A549 (cell line): ENCODE data around the gene NFIA. TPM values are rescaled to one million over a fixed set of nuclear protein-coding genes. Genes with fewer than 3 reads are reported as not detected.

Experiments used
- ATAC-seq, 2 experiments: fragments of 200-7000 bp in 1 of 2; fragments of >200 bp in 1 of 2; cut with Nextera tagmentation in 1 of 2; cut with Tn5 transposase in 1 of 2; 3 replicates each; pipeline versions ENCODE4 v1.8.0 to v1.9.1; 2018 to 2020; ENCODE audit warnings: mild to moderate bottlenecking in 1 of 2, moderate library complexity in 1 of 2
- CTCF ChIA-PET: fragments of 300-600 bp; sonication (Branson Sonifier 250); formaldehyde crosslinking; extraction: SDS; loops from one replicate; lab custom pipeline; 2021; ENCODE audit warnings: antibody characterized with exemption, inconsistent platforms; lab: Yijun Ruan, JAX
- POLR2A ChIA-PET: fragments of 350-600 bp; formaldehyde crosslinking; extraction: SDS; loops from one replicate; lab custom pipeline; 2021; ENCODE audit warnings: antibody characterized with exemption, inconsistent platforms; lab: Yijun Ruan, JAX
- DNase-seq, 2 experiments: peaks; one replicate each; pipeline versions ENCODE4 v3.0.0 to v3.0.0-alpha.2; 2011 to 2016; ENCODE audit warnings: low read depth in 1 of 2, low spot score in 1 of 2
- FAIRE-seq: peaks from 2 replicates; lab custom pipeline; 2011; peaks lifted over from hg19 to GRCh38; lab: Jason Lieb, UNC
- H3K27ac ChIP-seq, 2 experiments: fragments of >200 bp; sonication (Bioruptor Twin); formaldehyde crosslinking; 3 replicates each; pipeline ENCODE4 v1.5.1; 2016 to 2017
- H3K4me1 ChIP-seq: fragments of >200 bp; sonication (Bioruptor Twin); formaldehyde crosslinking; 3 replicates; pipeline ENCODE4 v1.6.1; 2016
- H3K4me2 ChIP-seq: fragments of >200 bp; sonication (Bioruptor Twin); formaldehyde crosslinking; 3 replicates; pipeline ENCODE4 v1.6.1; 2016
- H3K4me3 ChIP-seq: fragments of >200 bp; sonication (Bioruptor Twin); formaldehyde crosslinking; 3 replicates; pipeline ENCODE4 v1.5.1; 2016
- H3K9me3 ChIP-seq: fragments of >200 bp; sonication (Bioruptor Twin); formaldehyde crosslinking; 3 replicates; pipeline ENCODE4 v1.6.1; 2016
- ATOH8 ChIP-seq: fragments of 250-450 bp; sonication (Bioruptor Pico); IDR thresholded peaks from 2 replicates; pipeline ENCODE4 v1.5.0; 2020; ENCODE audit warnings: low read depth, mild to moderate bottlenecking, moderate library complexity
- BCL3 ChIP-seq: fragments of >200 bp; sonication (Bioruptor Twin); formaldehyde crosslinking; IDR thresholded peaks from 3 replicates; pipeline ENCODE4 v1.6.1; 2016
- BHLHE40 ChIP-seq: IDR thresholded peaks from 2 replicates; pipeline ENCODE4 v1.6.1; 2012; ENCODE audit warnings: low read depth, low read length, inconsistent platforms
- CHD4 ChIP-seq: fragments of 200-600 bp; sonication (generic); IDR thresholded peaks from 2 replicates; pipeline ENCODE4 v1.6.1; 2016; ENCODE audit warnings: antibody characterized with exemption, mild to moderate bottlenecking, borderline replicate concordance
- E2F6 ChIP-seq: IDR thresholded peaks from 2 replicates; pipeline ENCODE4 v1.6.1; 2012; ENCODE audit warnings: low read depth, borderline replicate concordance
- EHMT2 ChIP-seq: fragments of 200-600 bp; sonication (generic); IDR thresholded peaks from 2 replicates; pipeline ENCODE4 v1.6.1; 2016; ENCODE audit warnings: antibody characterized with exemption, low read depth, mild to moderate bottlenecking, moderate library complexity
- FOXS1 ChIP-seq: fragments of 250-450 bp; sonication (Bioruptor Pico); IDR thresholded peaks from 2 replicates; pipeline ENCODE4 v1.5.0; 2020; ENCODE audit warnings: mild to moderate bottlenecking, moderate library complexity
- HES2 ChIP-seq: fragments of >200 bp; sonication (Bioruptor Twin); formaldehyde crosslinking; IDR thresholded peaks from 2 replicates; pipeline ENCODE4 v1.6.1; 2016
- HOXA7 ChIP-seq: fragments of 250-450 bp; sonication (Bioruptor Pico); IDR thresholded peaks from 2 replicates; pipeline ENCODE4 v1.5.0; 2020; ENCODE audit warnings: mild to moderate bottlenecking, moderate library complexity
- HOXB13 ChIP-seq: fragments of 250-450 bp; sonication (Bioruptor Pico); IDR thresholded peaks from 2 replicates; pipeline ENCODE4 v1.5.0; 2020; ENCODE audit warnings: low read depth, mild to moderate bottlenecking, moderate library complexity
- JUN ChIP-seq, 2 experiments: fragments of >200 bp; sonication (Bioruptor Twin); formaldehyde crosslinking; IDR thresholded peaks; 2 replicates in 1 of 2; 3 replicates in 1 of 2; pipeline ENCODE4 v1.6.1; 2016 to 2017
- JUNB ChIP-seq: fragments of >200 bp; sonication (Bioruptor Twin); formaldehyde crosslinking; IDR thresholded peaks from 2 replicates; pipeline ENCODE4 v1.6.1; 2016
- MYC ChIP-seq: IDR thresholded peaks from 2 replicates; pipeline ENCODE4 v1.6.1; 2012; ENCODE audit warnings: mild to moderate bottlenecking, inconsistent platforms, low read length, improper control_type of control experiment, borderline replicate concordance
- NPAS2 ChIP-seq: fragments of 250-450 bp; sonication (Bioruptor Pico); IDR thresholded peaks from 2 replicates; pipeline ENCODE4 v1.8.0; 2022; ENCODE audit warnings: mild to moderate bottlenecking, moderate library complexity, borderline replicate concordance
- REST ChIP-seq: fragments of 200-600 bp; sonication (generic); IDR thresholded peaks from 2 replicates; pipeline ENCODE4 v1.6.1; 2016; ENCODE audit warnings: antibody characterized with exemption, mild to moderate bottlenecking, moderate library complexity
- RFX5 ChIP-seq: fragments of 450-650 bp; IDR thresholded peaks from 2 replicates; pipeline ENCODE4 v1.7.1; 2014; ENCODE audit warnings: antibody characterized with exemption, mild to moderate bottlenecking, moderate library complexity
- SMC3 ChIP-seq: fragments of >200 bp; sonication (Bioruptor Twin); formaldehyde crosslinking; IDR thresholded peaks from 3 replicates; pipeline ENCODE4 v1.6.1; 2018; ENCODE audit warnings: inconsistent platforms
- SREBF2 ChIP-seq: fragments of 450-650 bp; IDR thresholded peaks from 2 replicates; pipeline ENCODE4 v1.6.1; 2014; ENCODE audit warnings: mild to moderate bottlenecking, moderate library complexity
- USF2 ChIP-seq: fragments of 450-650 bp; IDR thresholded peaks from 2 replicates; pipeline ENCODE4 v1.6.1; 2014; ENCODE audit warnings: antibody characterized with exemption
- ZFP36 ChIP-seq: fragments of 450-650 bp; IDR thresholded peaks from 2 replicates; pipeline ENCODE4 v1.6.1; 2014; ENCODE audit warnings: borderline replicate concordance; ENCODE audit not compliant: partially characterized antibody
- WGBS: methylation state at CpG from one replicate; pipeline ENCODE4 v1.1.6; 2017; ENCODE audit errors: missing lambda C conversion rate; 5-methylcytosine and 5-hydroxymethylcytosine counted together
- polyA plus RNA-seq, 4 experiments: library from polyadenylated mRNA; depleted of rRNA in 3 of 4; stranded (reverse); fragments of >200 nt; fragmentation: RNase III in 1 of 4; extraction: RNeasy Plus Mini Kit Qiagen cat#74134 plus additional on column Dnase treatment in 1 of 4; gene quantifications; 2 replicates in 3 of 4; 3 replicates in 1 of 4; pipeline ENCODE4 v1.2.3, GENCODE V29; 2011 to 2017

The NFIA gene
- polyA plus RNA-seq, 2 of the 4 experiments (the other 2 are of a cell fraction): 6.5 to 25.8 TPM

GRCh38 chr1:61329556-61329955, 247.2 kb downstream of the NFIA start:
- ATAC-seq (no peak), DNase-seq (no peak), FAIRE-seq (no peak)
- POLR2A ChIA-PET: no interaction called here
- TF ChIP-seq BHLHE40 (no peak), SREBF2 (no peak), EHMT2 (no peak), CHD4 (no peak), HES2 (no peak), ZFP36 (no peak)
- Histone ChIP-seq H3K4me1 (peaks cover 11% of the 10 kb centered on the region; the same call in 2 of the 3 replicates), H3K4me3 (no peak overlapping the region), H3K9me3 (no peaks in the 10 kb centered on the region), H3K27ac (no peak overlapping the region), H3K4me2 (no peak overlapping the region)
- WGBS: 98% methylated on average over 4 of the region's 4 CpGs
- CTCF ChIA-PET: no interaction called here

- no peak overlapping the region for H3K27ac ChIP-seq
- TF ChIP-seq BHLHE40: no peak
- ChIA-PET POLR2A (no interaction called here), CTCF (no interaction called here)
- 87% methylated on average over 5 of the region's 5 CpGs for WGBS
- H3K4me1 ChIP-seq: peaks cover 7% of the 10 kb centered on the region; the same call in 1 of the 3 replicates
- H3K4me3 ChIP-seq: no peak overlapping the region
- FAIRE-seq (no peak), ATAC-seq (no peak), DNase-seq (no peak)
- H3K9me3 ChIP-seq: no peaks in the 10 kb centered on the region
- H3K4me2 ChIP-seq: no peak overlapping the region
These were observed 247.7 kb downstream of the NFIA start for GRCh38 chr1:61330018-61330417.

- WGBS: 100% methylated on average over 2 of the region's 2 CpGs
- Histone ChIP-seq H3K4me2 (no peak overlapping the region), H3K27ac (no peak overlapping the region), H3K4me3 (no peak overlapping the region), H3K4me1 (peaks cover 6% of the 10 kb centered on the region; the same call in 1 of the 3 replicates), H3K9me3 (no peaks in the 10 kb centered on the region)
- ATAC-seq (no peak), DNase-seq (no peak), FAIRE-seq (no peak)
- ChIA-PET CTCF (no interaction called here), POLR2A (no interaction called here)
- TF ChIP-seq E2F6 (no peak), REST (no peak), MYC (no peak), HOXB13 (no peak), JUNB (no peak), SMC3 (no peak), FOXS1 (CRISPR knock-in tag) (no peak), USF2 (no peak), HOXA7 (CRISPR knock-in tag) (no peak), RFX5 (no peak), NPAS2 (CRISPR knock-in tag) (no peak), JUN (IDR thresholded peaks at IDR 0.05) (no peak), ATOH8 (CRISPR knock-in tag) (no peak), BCL3 (no peak)
These were observed 248.2 kb downstream of the NFIA start for GRCh38 chr1:61330571-61330970.
